ENCODE measurements around the gene BRS3. TPM values are rescaled to one million over a fixed set of nuclear protein-coding genes. Genes with fewer than 3 reads are reported as not detected.

BRS3 gene
- total RNA-seq, 1 donor from 2014 or later, result not detected

Other genes with a start within 250 kb of the BRS3 start
- gene MAP7D3, start 236.5 kb upstream of the BRS3 start, total RNA-seq, result 28.1 and 28.6 TPM in 2 replicates
- gene ADGRG4, start 187.0 kb upstream of the BRS3 start, total RNA-seq, result not detected in 2 replicates
- gene HTATSF1, start 9.6 kb downstream of the BRS3 start, total RNA-seq, result 43.8 and 47.3 TPM in 2 replicates
- not detected in 2 replicates for gene VGLL1, start 44.3 kb downstream of the BRS3 start, total RNA-seq
- gene CD40LG, start 160.2 kb downstream of the BRS3 start, total RNA-seq, result 123 and 127 TPM in 2 replicates